ENCODE results near the gene ZDHHC14.
A peak's percentile ranks its signal among the peaks of the same experiment; 100 is the strongest.
"Not testable (repeated sequence)": the region's sequence is repeated elsewhere in the genome, so short reads cannot be mapped to it uniquely, and the experiment has no call there.

The ZDHHC14 gene

GRCh38 chr6:157372501-157373280 lies 8.3 kb upstream of the ZDHHC14 start:
- Mint-ChIP-seq H3K4me1 (peaks cover 21% of the 10 kb centered on the region), H3K36me3 (no peaks in the 10 kb centered on the region), H3K27ac (no peak overlapping the region), H3K4me3 (no peak overlapping the region), H3K9me3 (no peaks in the 10 kb centered on the region)
- DNase-seq (ENCODE audit: low spot score in 2 of 2) (no peak), ATAC-seq (no peak)

- no peak for ATAC-seq
- H3K36me3 Mint-ChIP-seq, result no peaks in the 10 kb centered on the region
Measured at GRCh38 chr6:157374889-157375443, 6.0 kb upstream of the ZDHHC14 start.

GRCh38 chr6:157376241-157376640 lies 4.7 kb upstream of the ZDHHC14 start:
- Mint-ChIP-seq H3K27ac (no peak overlapping the region), H3K4me3 (no peak overlapping the region), H3K36me3 (no peaks in the 10 kb centered on the region), H3K4me1 (peaks cover 21% of the 10 kb centered on the region), H3K9me3 (no peaks in the 10 kb centered on the region)
- DNase-seq (ENCODE audit: low spot score in 2 of 2), result no peak
- no peak for ATAC-seq

More at GRCh38 chr6:157374889-157375443, 6.0 kb upstream of the ZDHHC14 start:
- H3K27ac Mint-ChIP-seq, result no peak overlapping the region
- peaks cover 21% of the 10 kb centered on the region for H3K4me1 Mint-ChIP-seq
- H3K9me3 Mint-ChIP-seq, result no peaks in the 10 kb centered on the region
- DNase-seq (ENCODE audit: low spot score in 2 of 2), result no peak
- H3K4me3 Mint-ChIP-seq, result no peak overlapping the region

- peaks cover 21% of the 10 kb centered on the region for H3K4me1 Mint-ChIP-seq
- DNase-seq (ENCODE audit: low spot score in 2 of 2), result no peak
- H3K27ac Mint-ChIP-seq, result no peak overlapping the region
- no peak overlapping the region for H3K4me3 Mint-ChIP-seq
- H3K9me3 Mint-ChIP-seq, result no peaks in the 10 kb centered on the region
- H3K36me3 Mint-ChIP-seq, result no peaks in the 10 kb centered on the region
- no peak for ATAC-seq
Measured at GRCh38 chr6:157376706-157377230, 4.2 kb upstream of the ZDHHC14 start.

GRCh38 chr6:157379656-157380457 lies 1.1 kb upstream of the ZDHHC14 start:
- peaks cover 46% of the 10 kb centered on the region for H3K4me1 Mint-ChIP-seq
- H3K4me3 Mint-ChIP-seq, result peak overlapping the region; percentile 76
- no peaks in the 10 kb centered on the region for H3K9me3 Mint-ChIP-seq
- DNase-seq (ENCODE audit: low spot score in 2 of 2) (peak; percentile 74 to 92), ATAC-seq (peak; percentile 86)
- peaks cover 4% of the 10 kb centered on the region for H3K36me3 Mint-ChIP-seq
- peak overlapping the region; percentile 73 for H3K27ac Mint-ChIP-seq

GRCh38 chr6:157380458-157380778 lies 572 bp upstream of the ZDHHC14 start:
- H3K27ac Mint-ChIP-seq, result peak overlapping the region; percentile 73
- H3K36me3 Mint-ChIP-seq, result peaks cover 4% of the 10 kb centered on the region
- peak; percentile 2 for ATAC-seq
- DNase-seq (ENCODE audit: low spot score in 2 of 2), result no peak
- H3K4me3 Mint-ChIP-seq, result peak overlapping the region; percentile 76
- peaks cover 50% of the 10 kb centered on the region for H3K4me1 Mint-ChIP-seq
- H3K9me3 Mint-ChIP-seq, result no peaks in the 10 kb centered on the region

- DNase-seq (ENCODE audit: low spot score in 2 of 2) (peak; percentile 33 to 70), ATAC-seq (peak; percentile 27)
- no peaks in the 10 kb centered on the region for H3K9me3 Mint-ChIP-seq
- peak overlapping the region; percentile 85 for H3K27ac Mint-ChIP-seq
- H3K4me3 Mint-ChIP-seq, result peak overlapping the region; percentile 76
- H3K4me1 Mint-ChIP-seq, result peaks cover 44% of the 10 kb centered on the region
- H3K36me3 Mint-ChIP-seq, result peaks cover 4% of the 10 kb centered on the region
Measured at GRCh38 chr6:157381631-157382621, 936 bp downstream of the ZDHHC14 start.

- Mint-ChIP-seq H3K9me3 (no peaks in the 10 kb centered on the region), H3K4me1 (peaks cover 43% of the 10 kb centered on the region), H3K4me3 (peak overlapping the region; percentile 76), H3K36me3 (peaks cover 4% of the 10 kb centered on the region), H3K27ac (no peak overlapping the region)
- DNase-seq (ENCODE audit: low spot score in 2 of 2) (no peak), ATAC-seq (no peak)
Measured at GRCh38 chr6:157382821-157383220, 1.8 kb downstream of the ZDHHC14 start.

GRCh38 chr6:157383471-157383870 lies 2.5 kb downstream of the ZDHHC14 start:
- H3K9me3 Mint-ChIP-seq, result no peaks in the 10 kb centered on the region
- peaks cover 4% of the 10 kb centered on the region for H3K36me3 Mint-ChIP-seq
- peaks cover 43% of the 10 kb centered on the region for H3K4me1 Mint-ChIP-seq
- ATAC-seq (no peak), DNase-seq (ENCODE audit: low spot score in 2 of 2) (no peak)
- H3K27ac Mint-ChIP-seq, result no peak overlapping the region
- peak overlapping the region; percentile 76 for H3K4me3 Mint-ChIP-seq

- H3K4me3 Mint-ChIP-seq; H3K9me3 Mint-ChIP-seq; DNase-seq (ENCODE audit: low spot score in 2 of 2); H3K27ac Mint-ChIP-seq; H3K36me3 Mint-ChIP-seq; ATAC-seq: not testable (repeated sequence)
- peaks cover 36% of the 10 kb centered on the region for H3K4me1 Mint-ChIP-seq
Measured at GRCh38 chr6:157384962-157385361, 4.0 kb downstream of the ZDHHC14 start.

GRCh38 chr6:157385482-157385881 lies 4.5 kb downstream of the ZDHHC14 start:
- ATAC-seq (peak; percentile 24), DNase-seq (ENCODE audit: low spot score in 2 of 2) (no peak)
- no peak overlapping the region for H3K27ac Mint-ChIP-seq
- peaks cover 7% of the 10 kb centered on the region for H3K9me3 Mint-ChIP-seq
- H3K36me3 Mint-ChIP-seq, result peaks cover 4% of the 10 kb centered on the region
- no peak overlapping the region for H3K4me3 Mint-ChIP-seq
- H3K4me1 Mint-ChIP-seq, result peaks cover 34% of the 10 kb centered on the region

- H3K27ac Mint-ChIP-seq, result no peak overlapping the region
- peaks cover 4% of the 10 kb centered on the region for H3K36me3 Mint-ChIP-seq
- peaks cover 10% of the 10 kb centered on the region for H3K9me3 Mint-ChIP-seq
- peaks cover 34% of the 10 kb centered on the region for H3K4me1 Mint-ChIP-seq
- DNase-seq (ENCODE audit: low spot score in 2 of 2) (no peak), ATAC-seq (no peak)
- no peak overlapping the region for H3K4me3 Mint-ChIP-seq
Measured at GRCh38 chr6:157386023-157386422, 5.0 kb downstream of the ZDHHC14 start.

- Mint-ChIP-seq H3K4me3 (no peak overlapping the region), H3K9me3 (peaks cover 10% of the 10 kb centered on the region), H3K36me3 (peaks cover 4% of the 10 kb centered on the region), H3K27ac (no peak overlapping the region), H3K4me1 (peaks cover 34% of the 10 kb centered on the region)
- no peak for ATAC-seq
- peak in 1 of 2 donors; percentile 29 for DNase-seq (ENCODE audit: low spot score in 2 of 2)
Measured at GRCh38 chr6:157386454-157386853, 5.5 kb downstream of the ZDHHC14 start.

GRCh38 chr6:157388924-157389323 lies 7.9 kb downstream of the ZDHHC14 start:
- DNase-seq (ENCODE audit: low spot score in 2 of 2), result no peak
- H3K4me3 Mint-ChIP-seq, result no peak overlapping the region
- H3K4me1 Mint-ChIP-seq, result peaks cover 27% of the 10 kb centered on the region
- H3K27ac Mint-ChIP-seq, result no peak overlapping the region
- H3K36me3 Mint-ChIP-seq, result no peaks in the 10 kb centered on the region
- no peak for ATAC-seq
- H3K9me3 Mint-ChIP-seq, result peaks cover 10% of the 10 kb centered on the region
